Muscle of leg (tissue), 11 donors: ENCODE data around the gene PNPLA8. TPM values are rescaled to one million over a fixed set of nuclear protein-coding genes. Genes with fewer than 3 reads are reported as not detected.
"Not testable (repeated sequence)": the region's sequence is repeated elsewhere in the genome, so short reads cannot be mapped to it uniquely, and the experiment has no call there.

Experiments used
- DNase-seq: peaks from one replicate; pipeline ENCODE4 v3.0.0; 2013
- H3K27ac ChIP-seq: one replicate; pipeline ENCODE4 v1.5.1; 2013; ENCODE audit warnings: mild to moderate bottlenecking, low read length, control low read depth
- H3K27me3 ChIP-seq: one replicate; pipeline ENCODE4 v1.6.1; 2013; ENCODE audit warnings: low read length; ENCODE audit not compliant: control insufficient read depth, insufficient read depth
- H3K36me3 ChIP-seq: one replicate; pipeline ENCODE4 v1.6.1; 2013; ENCODE audit warnings: low read length; ENCODE audit not compliant: control insufficient read depth, insufficient read depth
- H3K4me1 ChIP-seq: one replicate; pipeline ENCODE4 v1.6.1; 2013; ENCODE audit warnings: low read length; ENCODE audit not compliant: control insufficient read depth, insufficient read depth
- H3K4me3 ChIP-seq: one replicate; pipeline ENCODE4 v1.5.1; 2013; ENCODE audit warnings: low read length, control low read depth
- H3K9me3 ChIP-seq: replicated peaks from 2 replicates; pipeline ENCODE4 v1.6.1; 2013; ENCODE audit warnings: low read depth, low read length; ENCODE audit not compliant: control insufficient read depth
- WGBS: methylation state at CpG from one replicate; pipeline ENCODE4 v1.1.5; 2013; ENCODE audit warnings: missing lambda C conversion rate; ENCODE audit not compliant: insufficient coverage; 5-methylcytosine and 5-hydroxymethylcytosine counted together
- polyA plus RNA-seq, 8 donors: library from polyadenylated mRNA; unstranded; fragments of 120-200 nt; gene quantifications; one replicate each; pipeline versions ENCODE4 v1.2.1 to v1.2.3, GENCODE V29; 2013; ENCODE audit warnings: inconsistent platforms in 1 of 8, low replicate concordance in 1 of 8; ENCODE audit not compliant: insufficient read length in 8 of 8, insufficient read depth in 1 of 8
- total RNA-seq: library from RNA; stranded (reverse); fragments of 120-200 nt; gene quantifications from one replicate; pipeline ENCODE4 v1.2.4, GENCODE V29; 2013

The PNPLA8 gene
- total and polyA plus RNA-seq, 9 donors: 17.3 to 27.0 (median 22.6) TPM

DNA sequence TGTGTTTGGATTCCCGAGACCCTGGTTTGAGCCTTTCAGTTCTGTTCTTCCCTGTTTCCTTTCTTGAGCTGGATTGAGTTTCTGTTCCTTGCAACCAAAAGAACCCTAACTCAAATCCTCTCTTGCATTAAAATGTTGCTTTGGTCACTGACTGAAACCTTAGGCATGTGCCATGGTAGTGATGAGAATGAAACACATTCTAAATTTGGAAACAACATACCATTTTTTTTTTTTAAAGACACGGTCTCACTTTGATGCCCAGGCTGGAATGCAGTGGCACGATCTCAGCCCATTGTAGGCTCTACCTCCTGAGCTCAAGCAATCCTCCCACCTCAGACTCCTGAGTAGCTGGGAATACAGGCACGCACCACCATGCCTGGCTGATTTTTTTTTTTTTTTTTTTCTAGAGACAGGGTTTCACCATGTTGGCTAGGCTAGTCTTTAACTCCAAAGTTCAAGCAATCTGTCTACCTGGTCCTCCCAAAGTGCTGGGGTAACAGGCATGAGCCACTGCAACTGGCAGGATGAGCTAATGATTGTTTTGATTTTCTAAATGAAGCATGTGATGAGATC is 35.2 kb upstream of the PNPLA8 start:
- no peak for DNase-seq
- no peak overlapping the region for H3K27ac ChIP-seq
- 96% methylated on average over 3 of the region's 4 CpGs for WGBS
- no peaks in the 10 kb centered on the region for H3K4me1 ChIP-seq
- peaks cover 2% of the 10 kb centered on the region for H3K36me3 ChIP-seq
- H3K27me3 ChIP-seq: no peaks in the 10 kb centered on the region
- H3K4me3 ChIP-seq: no peak overlapping the region
- peaks cover 32% of the 10 kb centered on the region for H3K9me3 ChIP-seq

DNA sequence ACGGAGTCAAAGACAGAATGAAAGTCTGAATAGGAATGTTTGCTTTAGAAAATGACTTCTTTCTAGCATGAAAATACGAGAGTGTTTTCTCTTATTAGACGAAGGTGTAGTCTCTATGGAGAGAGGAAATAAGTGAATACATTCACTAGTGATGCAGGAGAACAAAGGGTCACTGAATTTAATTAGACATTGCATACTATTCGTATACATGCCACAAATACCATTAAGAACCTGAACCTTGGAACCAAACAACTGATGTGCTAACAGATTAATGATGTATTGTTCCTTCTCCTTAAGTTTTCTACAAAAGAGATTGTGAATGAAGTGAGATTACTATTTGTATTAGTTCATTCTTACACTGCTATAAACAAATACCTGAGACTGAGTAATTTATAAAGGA is 33.3 kb upstream of the PNPLA8 start:
- no peaks in the 10 kb centered on the region for H3K36me3 ChIP-seq
- H3K9me3 ChIP-seq: peaks cover 32% of the 10 kb centered on the region
- no peaks in the 10 kb centered on the region for H3K4me1 ChIP-seq
- no peak overlapping the region for H3K27ac ChIP-seq
- WGBS: 75% methylated on average over 1 of the region's 4 CpGs
- no peak for DNase-seq
- H3K4me3 ChIP-seq: no peak overlapping the region
- H3K27me3 ChIP-seq: no peaks in the 10 kb centered on the region

DNA sequence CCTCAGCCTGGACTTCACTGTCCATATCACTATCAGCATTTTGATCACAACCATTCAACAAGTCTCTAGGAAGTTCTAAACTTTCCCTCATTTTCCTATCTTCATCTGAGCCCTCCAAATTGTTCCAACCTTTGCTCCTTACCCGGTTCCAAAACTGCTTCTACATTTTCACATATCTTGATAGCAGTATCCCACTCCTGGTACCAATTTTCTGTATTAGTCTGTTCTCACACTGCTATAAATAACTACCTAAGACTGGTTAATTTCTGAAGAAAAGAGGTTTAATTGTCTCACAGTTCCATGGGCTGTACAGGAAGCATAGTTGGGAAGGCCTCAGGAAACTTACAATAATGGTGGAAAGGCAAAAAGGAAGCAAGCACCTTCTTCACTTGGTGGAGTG is 31.7 kb upstream of the PNPLA8 start:
- no peaks in the 10 kb centered on the region for H3K4me1 ChIP-seq
- peaks cover 30% of the 10 kb centered on the region for H3K9me3 ChIP-seq
- no peaks in the 10 kb centered on the region for H3K27me3 ChIP-seq
- H3K4me3 ChIP-seq: no peak overlapping the region
- H3K36me3 ChIP-seq: no peaks in the 10 kb centered on the region
- no CpG with 5 or more reads among the region's 1 CpG for WGBS
- no peak overlapping the region for H3K27ac ChIP-seq
- no peak for DNase-seq

DNA sequence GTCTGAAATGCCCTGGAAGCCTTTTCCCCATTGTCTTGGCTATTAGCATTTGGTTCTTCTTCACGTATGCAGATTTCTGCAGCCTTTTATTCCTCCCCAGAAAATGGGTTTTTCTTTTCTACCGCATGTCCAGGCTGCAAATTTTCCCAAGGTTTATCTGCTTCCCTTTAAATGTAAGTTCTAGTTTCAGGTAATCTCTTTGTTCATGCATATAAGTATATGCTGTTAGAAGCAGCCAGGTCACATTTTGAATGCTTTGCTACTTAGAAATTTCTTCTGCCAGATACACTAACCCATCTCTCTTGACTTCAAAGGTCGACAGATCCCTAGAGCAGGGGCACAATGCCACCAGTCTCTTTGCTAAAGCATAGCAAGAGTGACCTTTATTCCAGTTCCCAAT is 31.3 kb upstream of the PNPLA8 start:
- H3K4me3 ChIP-seq: no peak overlapping the region
- no peak overlapping the region for H3K27ac ChIP-seq
- DNase-seq: no peak
- H3K9me3 ChIP-seq: peaks cover 30% of the 10 kb centered on the region
- H3K4me1 ChIP-seq: no peaks in the 10 kb centered on the region
- H3K36me3 ChIP-seq: no peaks in the 10 kb centered on the region
- no peaks in the 10 kb centered on the region for H3K27me3 ChIP-seq
- WGBS: 83% methylated on average over 1 of the region's 3 CpGs

DNA sequence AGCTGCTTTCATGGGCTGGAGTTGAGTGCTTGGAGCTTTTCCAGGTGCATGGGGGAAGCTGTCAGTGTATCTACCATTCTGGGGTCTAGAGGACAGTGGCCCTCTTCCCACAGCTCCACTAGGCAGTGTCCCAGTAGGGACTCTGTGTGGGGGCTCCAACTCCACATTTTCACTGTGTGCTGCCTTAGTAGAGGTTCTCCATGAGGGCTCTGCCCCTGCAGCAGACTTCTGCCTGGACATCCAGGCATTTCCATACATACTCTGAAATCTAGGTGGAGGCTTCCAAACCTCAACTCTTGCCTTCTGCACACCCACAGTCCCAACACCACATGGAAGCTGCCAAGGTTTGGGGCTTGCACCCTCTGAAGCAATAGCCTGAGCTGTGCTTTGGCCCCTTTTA is 30.7 kb upstream of the PNPLA8 start:
- H3K4me3 ChIP-seq, H3K4me1 ChIP-seq, H3K27me3 ChIP-seq, H3K36me3 ChIP-seq, DNase-seq, H3K27ac ChIP-seq: not testable (repeated sequence)
- H3K9me3 ChIP-seq: peaks cover 28% of the 10 kb centered on the region

DNA sequence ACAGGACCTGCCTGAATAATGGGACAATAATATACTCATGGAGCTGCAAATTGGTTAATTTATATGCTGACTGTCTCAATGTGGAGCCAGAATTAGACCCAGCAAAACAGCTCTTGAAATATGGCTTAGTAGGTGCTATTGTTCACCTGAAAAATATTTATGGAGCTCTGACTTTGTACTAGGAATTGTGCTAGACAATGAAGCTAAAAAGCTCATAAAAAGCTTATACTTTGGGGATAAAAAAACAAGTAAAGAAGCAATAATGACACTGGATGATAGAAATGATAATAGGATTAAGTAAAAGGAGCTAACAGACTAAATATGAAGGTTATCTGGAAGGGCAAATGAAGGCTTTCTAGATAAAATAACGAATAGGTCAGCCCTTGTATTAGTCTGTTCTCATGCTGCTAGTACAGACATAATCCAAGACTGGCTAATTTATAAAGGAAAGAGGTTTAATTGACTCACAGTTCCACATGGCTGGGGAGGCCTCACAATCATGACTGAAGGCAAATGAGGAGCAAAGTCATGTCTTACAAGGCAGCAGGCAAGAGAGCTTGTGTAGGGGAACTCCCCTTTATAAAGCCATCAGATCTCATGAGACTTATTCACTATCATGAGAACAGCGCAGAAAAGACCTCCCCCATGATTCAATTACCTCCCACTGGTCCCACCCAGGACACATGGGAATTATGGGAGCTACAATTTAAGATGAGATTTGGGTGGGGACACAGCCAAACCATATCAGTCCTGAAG is 22.4 kb upstream of the PNPLA8 start:
- DNase-seq, H3K27ac ChIP-seq, H3K27me3 ChIP-seq, H3K4me1 ChIP-seq, H3K36me3 ChIP-seq, H3K4me3 ChIP-seq, H3K9me3 ChIP-seq: not testable (repeated sequence)
- WGBS: no CpG with 5 or more reads among the region's 2 CpGs

DNA sequence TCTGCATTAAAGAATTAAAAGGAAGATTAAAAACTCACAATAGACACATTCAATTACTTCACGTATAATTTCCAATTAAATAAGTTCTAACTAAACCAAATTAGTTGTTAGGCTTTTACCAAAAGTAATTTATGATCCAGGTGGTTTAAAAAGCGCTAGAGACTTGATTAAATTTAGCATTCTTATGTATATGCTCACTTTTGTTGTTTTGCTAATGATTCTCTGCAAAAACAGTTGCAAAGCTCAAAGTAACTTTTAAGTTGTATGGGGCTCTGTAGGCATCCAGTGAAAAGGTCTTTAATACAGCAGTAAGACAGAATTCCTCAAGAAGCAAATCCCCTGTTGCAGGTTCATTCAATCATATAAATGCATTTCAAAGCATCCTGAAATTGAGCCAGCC is 15.5 kb upstream of the PNPLA8 start:
- no peaks in the 10 kb centered on the region for H3K4me1 ChIP-seq
- no CpG with 5 or more reads among the region's 2 CpGs for WGBS
- H3K36me3 ChIP-seq: no peaks in the 10 kb centered on the region
- DNase-seq: no peak
- H3K9me3 ChIP-seq: no peaks in the 10 kb centered on the region
- H3K27me3 ChIP-seq: no peaks in the 10 kb centered on the region
- no peak overlapping the region for H3K4me3 ChIP-seq
- H3K27ac ChIP-seq: no peak overlapping the region

DNA sequence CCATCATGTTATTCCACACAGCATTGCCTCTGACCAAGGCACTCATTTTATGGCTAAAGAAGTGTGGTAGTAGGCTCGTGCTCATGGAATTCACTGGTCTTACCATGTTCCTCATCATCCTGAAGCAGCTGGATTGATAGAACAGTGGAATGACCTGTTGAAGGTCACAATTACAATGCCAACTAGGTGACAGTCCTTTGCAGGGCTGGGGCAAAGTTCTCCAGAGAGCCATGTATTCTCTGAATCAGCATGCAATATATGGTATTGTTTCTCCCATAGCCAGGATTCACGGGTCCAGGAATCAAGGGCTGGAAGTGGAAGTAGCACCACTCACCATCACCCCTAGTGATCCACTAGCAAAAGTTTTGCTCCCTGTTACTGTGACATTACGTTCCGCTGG is 12.8 kb upstream of the PNPLA8 start:
- not testable (repeated sequence) for H3K36me3 ChIP-seq, H3K27me3 ChIP-seq, H3K4me3 ChIP-seq, H3K27ac ChIP-seq, H3K9me3 ChIP-seq, DNase-seq, H3K4me1 ChIP-seq
- WGBS: no CpG with 5 or more reads among the region's 4 CpGs

DNA sequence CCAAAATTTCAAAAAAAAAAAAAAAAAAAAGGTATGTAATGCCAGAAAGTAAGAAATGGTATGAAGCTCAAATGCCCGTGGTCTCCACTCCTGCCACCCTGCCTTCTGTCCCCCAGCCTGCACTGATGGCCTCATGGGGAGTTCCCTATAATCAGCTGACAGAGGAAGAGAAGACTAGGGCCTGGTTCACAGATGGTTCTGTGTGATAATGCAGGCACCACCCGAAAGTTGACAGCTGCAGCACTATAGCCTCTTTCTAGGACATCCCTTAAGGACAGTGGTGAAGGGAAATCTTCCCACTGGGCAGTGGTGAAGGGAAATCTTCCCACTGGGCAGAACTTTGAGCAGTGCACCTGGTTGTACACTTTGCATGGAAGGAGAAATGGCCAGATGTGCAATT is 12.3 kb upstream of the PNPLA8 start:
- H3K27ac ChIP-seq, H3K4me1 ChIP-seq, H3K36me3 ChIP-seq, H3K9me3 ChIP-seq, H3K4me3 ChIP-seq, DNase-seq, H3K27me3 ChIP-seq: not testable (repeated sequence)
- 100% methylated on average over 1 of the region's 2 CpGs for WGBS

DNA sequence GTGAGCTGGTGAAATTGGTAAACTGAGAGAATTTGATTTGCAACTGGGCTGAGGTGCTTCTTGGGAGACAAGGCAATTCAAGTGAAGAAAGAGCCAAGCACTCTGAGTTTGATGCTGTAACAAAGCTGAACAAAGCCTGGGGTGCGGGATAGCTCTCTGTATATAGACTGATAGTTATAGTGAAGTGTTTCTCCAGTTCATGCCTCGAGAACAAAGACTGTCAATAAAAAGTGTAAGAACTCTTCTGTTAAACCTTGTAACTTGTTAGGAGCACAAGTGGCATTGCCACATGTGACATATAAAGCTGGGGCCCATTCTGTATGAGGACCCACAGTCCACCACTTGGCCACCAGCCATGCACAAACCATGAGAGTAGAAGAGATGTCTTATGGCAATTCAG is 11.3 kb upstream of the PNPLA8 start:
- Histone ChIP-seq H3K4me3 (no peak overlapping the region), H3K27ac (no peak overlapping the region), H3K36me3 (no peaks in the 10 kb centered on the region), H3K9me3 (no peaks in the 10 kb centered on the region), H3K27me3 (no peaks in the 10 kb centered on the region), H3K4me1 (no peaks in the 10 kb centered on the region)
- 83% methylated on average over 1 of the region's 2 CpGs for WGBS
- no peak for DNase-seq

DNA sequence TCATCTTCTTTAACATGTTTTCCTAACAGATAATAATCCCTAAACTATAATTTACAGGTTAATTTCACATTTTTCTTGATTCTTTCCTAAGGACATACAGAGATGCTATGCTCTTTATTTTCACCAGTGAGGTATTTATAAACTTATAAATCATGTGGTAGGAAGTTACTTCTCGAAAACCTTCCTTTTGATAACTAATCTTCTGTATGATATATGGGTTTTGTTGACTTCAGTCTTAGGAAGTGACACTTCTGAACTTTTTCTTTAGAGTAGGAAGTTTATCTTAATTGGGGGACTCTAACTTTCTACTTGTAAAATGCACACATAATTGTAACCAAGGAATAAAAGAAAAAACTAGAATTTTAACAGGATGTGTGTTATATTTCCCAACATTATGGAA is 9.8 kb upstream of the PNPLA8 start:
- H3K36me3 ChIP-seq: no peaks in the 10 kb centered on the region
- H3K9me3 ChIP-seq: no peaks in the 10 kb centered on the region
- H3K27ac ChIP-seq: no peak overlapping the region
- WGBS: no CpG with 5 or more reads among the region's 1 CpG
- DNase-seq: no peak
- no peaks in the 10 kb centered on the region for H3K27me3 ChIP-seq
- H3K4me1 ChIP-seq: no peaks in the 10 kb centered on the region
- H3K4me3 ChIP-seq: no peak overlapping the region
